H1 (cell line): Measurements from ENCODE around the gene MPP3.

Source experiments
- CHD1 ChIP-seq: IDR thresholded peaks from 2 replicates; pipeline ENCODE4 v1.6.1; 2012; ENCODE audit warnings: low read depth, low read length, improper control_type of control experiment
- EZH2 ChIP-seq: fragments of 200-600 bp; sonication (generic); IDR thresholded peaks from 2 replicates; pipeline ENCODE4 v1.7.1; 2012; ENCODE audit warnings: low read depth, mild to moderate bottlenecking, moderate library complexity, low read length, inconsistent platforms; ENCODE audit not compliant: severe bottlenecking
- JUN ChIP-seq: IDR thresholded peaks from 2 replicates; pipeline ENCODE4 v1.6.1; 2011; ENCODE audit warnings: low read depth, mild to moderate bottlenecking, improper control_type of control experiment, low read length
- MAFK ChIP-seq: IDR thresholded peaks from 2 replicates; pipeline ENCODE4 v1.6.1; 2012; ENCODE audit warnings: low read depth, mild to moderate bottlenecking, improper control_type of control experiment, low read length
- NANOG ChIP-seq: IDR thresholded peaks from 2 replicates; pipeline ENCODE4 v1.6.1; 2011; ENCODE audit warnings: low read length, low read depth, mild to moderate bottlenecking, inconsistent platforms; ENCODE audit not compliant: insufficient read depth, poor library complexity, severe bottlenecking
- PHF8 ChIP-seq: fragments of 200-600 bp; sonication (generic); conservative IDR thresholded peaks from 2 replicates; pipeline ENCODE4 v1.7.1; 2012; ENCODE audit warnings: low read depth, mild to moderate bottlenecking, inconsistent platforms, low read length, moderate library complexity
- POLR2A ChIP-seq, 2 experiments: IDR thresholded peaks; 1 replicate in 1 of 2; 2 replicates in 1 of 2; pipeline ENCODE4 v1.6.1; 2011; ENCODE audit warnings: low read depth in 2 of 2, low read length in 2 of 2, mild to moderate bottlenecking in 2 of 2; ENCODE audit errors: control extremely low read depth in 1 of 2
- RAD21 ChIP-seq, 2 experiments: IDR thresholded peaks in 1 of 2; conservative IDR thresholded peaks in 1 of 2; 2 replicates each; pipeline ENCODE4 v1.6.1; 2011; ENCODE audit warnings: low read depth in 2 of 2, low read length in 2 of 2, improper control_type of control experiment in 1 of 2, inconsistent platforms in 1 of 2, mild to moderate bottlenecking in 1 of 2, moderate library complexity in 1 of 2
- RFX5 ChIP-seq: IDR thresholded peaks from 2 replicates; pipeline ENCODE4 v1.6.1; 2011; ENCODE audit warnings: low read depth, low read length, improper control_type of control experiment, borderline replicate concordance
- SIX5 ChIP-seq: IDR thresholded peaks from 2 replicates; pipeline ENCODE4 v1.6.1; 2011; ENCODE audit warnings: mild to moderate bottlenecking, low read depth, low read length
- SP1 ChIP-seq: IDR thresholded peaks from 2 replicates; pipeline ENCODE4 v1.6.1; 2011; ENCODE audit warnings: low read depth, low read length
- SUZ12 ChIP-seq: fragments of 200-600 bp; sonication (generic); IDR thresholded peaks from 2 replicates; pipeline ENCODE4 v1.6.1; 2012; ENCODE audit warnings: mild to moderate bottlenecking, inconsistent platforms, low read length, moderate library complexity, mixed read lengths
- TF ChIP-seq, protein P1 (sequence below), 3 experiments: IDR thresholded peaks; 1 replicate in 2 of 3; 2 replicates in 1 of 3; pipeline versions ENCODE4 v1.5.1 to v1.6.1; 2011; ENCODE audit warnings: low read length in 3 of 3, mild to moderate bottlenecking in 3 of 3, inconsistent platforms in 2 of 3, low read depth in 1 of 3, moderate library complexity in 1 of 3; ENCODE audit not compliant: insufficient read depth in 1 of 3; ENCODE audit errors: control extremely low read depth in 1 of 3
- TF ChIP-seq, protein P2 (sequence below): IDR thresholded peaks from 2 replicates; pipeline ENCODE4 v1.6.1; 2011; ENCODE audit warnings: low read length, improper control_type of control experiment

DNA sequence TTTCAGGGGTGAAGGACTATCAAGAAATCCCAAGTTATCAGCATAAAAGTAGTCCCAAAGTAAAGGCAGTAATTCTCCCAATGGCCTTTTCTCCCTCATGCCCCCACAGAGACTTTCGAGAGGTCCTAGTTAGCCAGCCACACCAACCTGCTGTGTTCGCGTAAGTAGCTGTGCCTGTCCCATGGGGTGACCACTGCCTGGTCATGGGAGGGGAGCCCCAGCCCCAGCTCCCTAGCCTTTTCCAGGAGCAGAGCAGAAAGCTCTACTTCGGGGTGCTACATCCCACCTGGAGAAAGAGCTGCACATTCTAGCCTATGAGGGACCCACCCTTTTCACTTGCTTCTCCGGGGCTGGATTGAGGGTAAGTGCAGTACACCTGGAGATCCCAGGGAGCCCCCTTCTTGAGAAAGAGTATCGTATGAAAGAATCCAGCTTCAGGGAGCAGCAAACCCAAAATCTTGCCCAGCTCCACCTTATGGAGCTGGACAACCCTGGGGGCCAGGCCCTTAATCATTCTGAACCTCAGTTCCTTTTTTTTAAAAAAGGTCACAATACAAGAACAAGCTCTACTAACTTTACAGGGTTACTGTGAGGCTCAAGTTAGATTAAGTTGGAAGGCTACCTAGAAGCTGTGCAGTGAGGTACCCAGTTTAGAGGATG, 65.8 kb downstream of the MPP3 start:
- TF ChIP-seq EZH2 (no peak), JUN (no peak), POLR2A (IDR thresholded peaks at IDR 0.05; ENCODE audit: control extremely low read depth in 1 of 2, low read depth in 2 of 2, low read length in 2 of 2) (no peak), NANOG (no peak), SIX5 (no peak), RAD21 (IDR thresholded peaks at IDR 0.05 in 1 of 2, conservative IDR thresholded peaks at IDR 0.05 in 1 of 2; ENCODE audit: low read depth in 2 of 2, low read length in 2 of 2) (no peak), CHD1 (no peak), RFX5 (no peak), PHF8 (no peak), MAFK (no peak), SP1 (no peak), SUZ12 (no peak)
- TF ChIP-seq, protein P1, sequence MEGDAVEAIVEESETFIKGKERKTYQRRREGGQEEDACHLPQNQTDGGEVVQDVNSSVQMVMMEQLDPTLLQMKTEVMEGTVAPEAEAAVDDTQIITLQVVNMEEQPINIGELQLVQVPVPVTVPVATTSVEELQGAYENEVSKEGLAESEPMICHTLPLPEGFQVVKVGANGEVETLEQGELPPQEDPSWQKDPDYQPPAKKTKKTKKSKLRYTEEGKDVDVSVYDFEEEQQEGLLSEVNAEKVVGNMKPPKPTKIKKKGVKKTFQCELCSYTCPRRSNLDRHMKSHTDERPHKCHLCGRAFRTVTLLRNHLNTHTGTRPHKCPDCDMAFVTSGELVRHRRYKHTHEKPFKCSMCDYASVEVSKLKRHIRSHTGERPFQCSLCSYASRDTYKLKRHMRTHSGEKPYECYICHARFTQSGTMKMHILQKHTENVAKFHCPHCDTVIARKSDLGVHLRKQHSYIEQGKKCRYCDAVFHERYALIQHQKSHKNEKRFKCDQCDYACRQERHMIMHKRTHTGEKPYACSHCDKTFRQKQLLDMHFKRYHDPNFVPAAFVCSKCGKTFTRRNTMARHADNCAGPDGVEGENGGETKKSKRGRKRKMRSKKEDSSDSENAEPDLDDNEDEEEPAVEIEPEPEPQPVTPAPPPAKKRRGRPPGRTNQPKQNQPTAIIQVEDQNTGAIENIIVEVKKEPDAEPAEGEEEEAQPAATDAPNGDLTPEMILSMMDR (IDR thresholded peaks at IDR 0.05; ENCODE audit: control extremely low read depth in 1 of 3, insufficient read depth in 1 of 3, low read depth in 1 of 3, low read length in 3 of 3): no peak
- TF ChIP-seq, protein P2, sequence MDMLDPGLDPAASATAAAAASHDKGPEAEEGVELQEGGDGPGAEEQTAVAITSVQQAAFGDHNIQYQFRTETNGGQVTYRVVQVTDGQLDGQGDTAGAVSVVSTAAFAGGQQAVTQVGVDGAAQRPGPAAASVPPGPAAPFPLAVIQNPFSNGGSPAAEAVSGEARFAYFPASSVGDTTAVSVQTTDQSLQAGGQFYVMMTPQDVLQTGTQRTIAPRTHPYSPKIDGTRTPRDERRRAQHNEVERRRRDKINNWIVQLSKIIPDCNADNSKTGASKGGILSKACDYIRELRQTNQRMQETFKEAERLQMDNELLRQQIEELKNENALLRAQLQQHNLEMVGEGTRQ: no peak
